HepG2 (cell line): ENCODE results near the gene NKPD1. TPM values are rescaled to one million over a fixed set of nuclear protein-coding genes. Genes with fewer than 3 reads are reported as not detected.

Experiments
- ARNTL ChIP-seq: sonication (generic); formaldehyde crosslinking; IDR thresholded peaks from 2 replicates; pipeline ENCODE4 v1.4.0; 2020; ENCODE audit warnings: mild to moderate bottlenecking, missing genetic modification reagents
- ATF4 ChIP-seq, 2 experiments: fragments of 450-650 bp in 1 of 2; sonication (generic) in 1 of 2; formaldehyde crosslinking; IDR thresholded peaks; 2 replicates each; pipeline versions ENCODE4 v1.5.0 to v1.8.0; 2020 to 2022; ENCODE audit warnings: mild to moderate bottlenecking in 1 of 2, missing genetic modification reagents in 1 of 2
- CC2D1A ChIP-seq: sonication (generic); formaldehyde crosslinking; IDR thresholded peaks from 2 replicates; pipeline ENCODE4 v1.8.1; 2023; ENCODE audit warnings: mild to moderate bottlenecking, missing genetic modification reagents
- CSRNP1 ChIP-seq: sonication (generic); formaldehyde crosslinking; IDR thresholded peaks from 2 replicates; pipeline ENCODE4 v1.8.1; 2023; ENCODE audit warnings: mild to moderate bottlenecking, missing genetic modification reagents
- HNRNPH1 ChIP-seq: fragments of 200-400 bp; formaldehyde crosslinking; optimal IDR thresholded peaks from 2 replicates; pipeline ENCODE3; 2017; ENCODE audit warnings: mild to moderate bottlenecking, low read depth, low read length
- KDM2A ChIP-seq: sonication (generic); formaldehyde crosslinking; IDR thresholded peaks from 2 replicates; pipeline ENCODE4 v1.4.0; 2020; ENCODE audit warnings: low read depth, missing genetic modification reagents, borderline replicate concordance
- KMT2A ChIP-seq: sonication (generic); formaldehyde crosslinking; IDR thresholded peaks from 2 replicates; pipeline ENCODE4 v1.4.0; 2020; ENCODE audit warnings: missing genetic modification reagents
- MAF1 ChIP-seq: sonication (generic); formaldehyde crosslinking; IDR thresholded peaks from 2 replicates; pipeline ENCODE4 v1.5.0; 2020; ENCODE audit warnings: missing genetic modification reagents, borderline replicate concordance
- MAZ ChIP-seq, 2 experiments: sonication (generic) in 1 of 2; formaldehyde crosslinking in 1 of 2; IDR thresholded peaks; 2 replicates each; pipeline versions ENCODE4 v1.5.0 to v1.6.1; 2012 to 2020; ENCODE audit warnings: low read depth in 2 of 2, mild to moderate bottlenecking in 2 of 2, borderline replicate concordance in 1 of 2, improper control_type of control experiment in 1 of 2, low read length in 1 of 2, missing genetic modification reagents in 1 of 2, moderate library complexity in 1 of 2
- MED13 ChIP-seq: sonication (generic); formaldehyde crosslinking; IDR thresholded peaks from 2 replicates; pipeline ENCODE4 v1.5.0; 2020; ENCODE audit warnings: missing genetic modification reagents
- MEIS2 ChIP-seq: sonication (generic); formaldehyde crosslinking; IDR thresholded peaks from 2 replicates; pipeline ENCODE4 v1.9.0; 2021; ENCODE audit warnings: mild to moderate bottlenecking, missing genetic modification reagents
- PAWR ChIP-seq: sonication (generic); formaldehyde crosslinking; IDR thresholded peaks from 2 replicates; pipeline ENCODE4 v1.4.0; 2020; ENCODE audit warnings: missing genetic modification reagents, mild to moderate bottlenecking, borderline replicate concordance
- PTBP1 ChIP-seq: fragments of 200-400 bp; formaldehyde crosslinking; IDR thresholded peaks from 2 replicates; pipeline ENCODE4 v1.6.1; 2018; ENCODE audit warnings: low read length, low read depth; ENCODE audit not compliant: poor library complexity, severe bottlenecking
- RAD21 ChIP-seq: fragments of 450-650 bp; formaldehyde crosslinking; IDR thresholded peaks from 2 replicates; pipeline ENCODE4 v1.5.0; 2020; ENCODE audit warnings: mild to moderate bottlenecking
- SNAPC2 ChIP-seq: sonication (generic); formaldehyde crosslinking; IDR thresholded peaks from 2 replicates; pipeline ENCODE4 v1.8.1; 2022; ENCODE audit warnings: mild to moderate bottlenecking, missing genetic modification reagents
- SP2 ChIP-seq: sonication (generic); formaldehyde crosslinking; IDR thresholded peaks from 2 replicates; pipeline ENCODE4 v1.5.1; 2020; ENCODE audit warnings: mild to moderate bottlenecking, missing genetic modification reagents
- SSRP1 ChIP-seq: IDR thresholded peaks from 2 replicates; pipeline ENCODE4 v1.6.1; 2016; ENCODE audit warnings: control low read depth
- STAT5B ChIP-seq: sonication (generic); formaldehyde crosslinking; IDR thresholded peaks from 2 replicates; pipeline ENCODE4 v1.4.0; 2020; ENCODE audit warnings: missing genetic modification reagents
- TEAD3 ChIP-seq: optimal IDR thresholded peaks from 2 replicates; pipeline ENCODE3; 2016; ENCODE audit warnings: borderline replicate concordance
- ZBTB42 ChIP-seq: sonication (generic); formaldehyde crosslinking; IDR thresholded peaks from 2 replicates; pipeline ENCODE4 v1.5.0; 2020; ENCODE audit warnings: mild to moderate bottlenecking, missing genetic modification reagents
- ZNF430 ChIP-seq: sonication (generic); formaldehyde crosslinking; IDR thresholded peaks from 2 replicates; pipeline ENCODE4 v1.9.0; 2021; ENCODE audit warnings: mild to moderate bottlenecking, missing genetic modification reagents
- ZNF513 ChIP-seq: sonication (generic); formaldehyde crosslinking; conservative IDR thresholded peaks from 2 replicates; pipeline ENCODE4 v1.5.0; 2020; ENCODE audit warnings: missing genetic modification reagents
- ZNF761 ChIP-seq: sonication (generic); formaldehyde crosslinking; conservative IDR thresholded peaks from 2 replicates; pipeline ENCODE4 v1.4.0; 2020; ENCODE audit warnings: mild to moderate bottlenecking, missing genetic modification reagents
- ZXDC ChIP-seq: sonication (generic); formaldehyde crosslinking; IDR thresholded peaks from 2 replicates; pipeline ENCODE4 v1.5.0; 2020; ENCODE audit warnings: mild to moderate bottlenecking, missing genetic modification reagents
- polyA plus RNA-seq, 8 experiments: library from polyadenylated mRNA; depleted of rRNA in 3 of 8; stranded (reverse) in 7 of 8; unstranded in 1 of 8; fragments of >200 nt; fragmentation: Illumina TruSeq in 4 of 8; extraction: Trizol in 4 of 8; gene quantifications; 2 replicates each; pipeline versions ENCODE4 v1.2.1 to v1.2.3, GENCODE V29; 2011 to 2016; ENCODE audit warnings: low read depth in 4 of 8, missing spikeins in 1 of 8, mixed read lengths in 1 of 8; ENCODE audit not compliant: insufficient read depth in 1 of 8
- total RNA-seq, 5 experiments: library from RNA; depleted of rRNA; stranded (reverse); fragments of >200 nt; fragmentation: Illumina TruSeq; extraction: Trizol; gene quantifications; 2 replicates each; pipeline ENCODE4 v1.2.3, GENCODE V29; 2016; ENCODE audit warnings: low read depth in 1 of 5

NKPD1 gene
- total and polyA plus RNA-seq, 2 of the 13 experiments (the other 11 are each of a cell fraction or from before 2014, with no cell fraction given), result 0.03 TPM; not detected in 1

GRCh38 chr19:45130888-45131615, 29.7 kb downstream of the NKPD1 start (continued):
- TF ChIP-seq CSRNP1 (CRISPR knock-in tag) (no peak), SSRP1 (CRISPR knock-in tag) (no peak), MED13 (CRISPR knock-in tag) (no peak), ZNF513 (CRISPR knock-in tag) (no peak), TEAD3 (CRISPR knock-in tag) (peak; percentile 54), SNAPC2 (CRISPR knock-in tag) (no peak), ZXDC (CRISPR knock-in tag) (no peak), CC2D1A (CRISPR knock-in tag) (no peak), MAZ (IDR thresholded peaks at IDR 0.05; ENCODE audit: borderline replicate concordance, low read depth, low read length) (peak; percentile 18; the same call in 1 of the 2 replicates), MAZ (CRISPR knock-in tag; IDR thresholded peaks at IDR 0.05; ENCODE audit: low read depth) (no peak), KMT2A (CRISPR knock-in tag) (0 out of 2 replicates have a peak, but pooled peaks have one; percentile 35), ZNF430 (no peak), MAF1 (CRISPR knock-in tag) (no peak), PTBP1 (no peak), SP2 (CRISPR knock-in tag) (no peak), ZBTB42 (CRISPR knock-in tag) (no peak), RAD21 (CRISPR knock-in tag) (peak; percentile 83), PAWR (CRISPR knock-in tag) (no peak), MEIS2 (CRISPR knock-in tag) (no peak), ARNTL (CRISPR knock-in tag) (no peak), ATF4 (CRISPR knock-in tag; IDR thresholded peaks at IDR 0.05) (no peak), STAT5B (CRISPR knock-in tag) (no peak), KDM2A (CRISPR knock-in tag) (peak; percentile 31; the same call in 1 of the 2 replicates), ZNF761 (CRISPR knock-in tag) (no peak), HNRNPH1 (no peak)
